Measurements from ENCODE around the gene TMEM38B. TPM values are rescaled to one million over a fixed set of nuclear protein-coding genes. Genes with fewer than 3 reads are reported as not detected.

Gene TMEM38B
- total and polyA plus RNA-seq, 2 of the 8 experiments (the other 6 are each of a cell fraction or from before 2014, with no cell fraction given): 10.6 to 12.4 TPM

- Histone ChIP-seq H3K4me1 (replicated peaks in 1 of 4; ENCODE audit: control insufficient read depth in 3 of 4, insufficient read depth in 4 of 4, low read length in 3 of 4) (no peaks in the 10 kb centered on the region), H2AK5ac (ENCODE audit: low read depth, low read length) (no peak overlapping the region), H4K91ac (replicated peaks; ENCODE audit: insufficient read length, low read length) (no peak overlapping the region), H4K20me1 (replicated peaks in 1 of 2; ENCODE audit: control insufficient read depth in 1 of 2, insufficient read depth in 2 of 2, low read length in 2 of 2) (no peaks in the 10 kb centered on the region), H3K18ac (ENCODE audit: extremely low read depth, low read length) (no peak overlapping the region), H3K79me2 (ENCODE audit: control insufficient read depth in 1 of 2, insufficient read depth in 2 of 2, low read length in 2 of 2) (no peaks in the 10 kb centered on the region), H3K14ac (ENCODE audit: insufficient read length) (no peak overlapping the region), H4K5ac (ENCODE audit: insufficient read length, low read depth, low read length) (no peak overlapping the region), H3K23me2 (ENCODE audit: low read depth, low read length) (no peaks in the 10 kb centered on the region), H3K9me3 (ENCODE audit: insufficient read depth in 2 of 2, low read depth in 1 of 2, low read length in 1 of 2) (no peaks in the 10 kb centered on the region), H3K23ac (ENCODE audit: insufficient read length) (no peak overlapping the region), H2AFZ (ENCODE audit: low read length) (no peak overlapping the region), H3K27ac (ENCODE audit: low read depth, low read length) (no peak overlapping the region), H4K8ac (ENCODE audit: extremely low read depth, insufficient read depth, low read length) (no peak overlapping the region), H3K4me3 (ENCODE audit: extremely low read depth in 1 of 4, insufficient read depth in 2 of 4, low read depth in 3 of 4, low read length in 4 of 4) (no peak overlapping the region), H2BK12ac (ENCODE audit: low read depth, low read length) (no peak overlapping the region), H3K36me3 (ENCODE audit: control insufficient read depth in 2 of 4, insufficient read depth in 4 of 4, low read length in 3 of 4) (no peaks in the 10 kb centered on the region), H3K27me3 (replicated peaks in 1 of 4; ENCODE audit: control insufficient read depth in 3 of 4, extremely low read depth in 1 of 4, insufficient read depth in 3 of 4, low read length in 3 of 4) (no peaks in the 10 kb centered on the region), H3K4ac (replicated peaks; ENCODE audit: insufficient read length, low read depth, low read length) (no peak overlapping the region), H2BK20ac (ENCODE audit: low read length) (no peak overlapping the region), H3K79me1 (ENCODE audit: low read depth, low read length) (no peaks in the 10 kb centered on the region), H2BK5ac (ENCODE audit: low read depth, low read length) (no peak overlapping the region), H2BK120ac (replicated peaks; ENCODE audit: low read depth, low read length) (no peak overlapping the region), H2BK15ac (ENCODE audit: low read length) (no peak overlapping the region), H3K56ac (replicated peaks; ENCODE audit: insufficient read length, low read depth, low read length) (no peak overlapping the region), H3K9ac (replicated peaks in 1 of 4; ENCODE audit: extremely low read depth in 1 of 4, low read depth in 3 of 4, low read length in 3 of 4) (no peak overlapping the region), H3K4me2 (ENCODE audit: insufficient read depth in 1 of 2, low read depth in 2 of 2, low read length in 2 of 2) (no peak overlapping the region)
- 92% methylated on average over 17 of the region's 23 CpGs; no CpG with 5 or more reads in 1 of the 2 experiments for WGBS, 2 experiments (ENCODE audit: extremely low coverage in 1 of 2, insufficient coverage in 1 of 2, insufficient read length in 1 of 2, insufficient replicate concordance in 2 of 2, low coverage in 1 of 2, low lambda C conversion rate in 2 of 2, missing lambda C conversion rate in 1 of 2)
- DNase-seq (ENCODE audit: low read depth in 1 of 2, low spot score in 2 of 2) (no peak), FAIRE-seq (no peak)
- ChIA-PET POLR2A (ENCODE audit: partially characterized antibody) (no interaction called here), CTCF (ENCODE audit: partially characterized antibody) (no interaction called here)
- TF ChIP-seq TAF7 (optimal IDR thresholded peaks at IDR 0.05; ENCODE audit: borderline replicate concordance, low read depth, low read length) (no peak), POLR2AphosphoS5 (IDR thresholded peaks at IDR 0.05; ENCODE audit: low read depth, low read length) (no peak), SAP30 (IDR thresholded peaks at IDR 0.05; ENCODE audit: insufficient read depth, insufficient replicate concordance, low read length) (no peak)
These were observed 128.5 kb downstream of the TMEM38B start for GRCh38 chr9:105822814-105823213.
